ENCODE results near the gene GPR132. TPM values are rescaled to one million over a fixed set of nuclear protein-coding genes. Genes with fewer than 3 reads are reported as not detected.

Gene GPR132
- total RNA-seq, 2 donors from 2014 or later = 43.4 to 47.1 TPM

- peak overlapping the region; percentile 93 for H3K27ac Mint-ChIP-seq
- H3K36me3 Mint-ChIP-seq (ENCODE audit: low read depth) = no peaks in the 10 kb centered on the region
- DNase-seq (peak; percentile 54 to 60 (median 59)), ATAC-seq (peak; percentile 44)
- no peaks in the 10 kb centered on the region for H3K27me3 Mint-ChIP-seq
- peaks cover 45% of the 10 kb centered on the region for H3K4me1 Mint-ChIP-seq
- no peaks in the 10 kb centered on the region for H3K9me3 ChIP-seq (ENCODE audit: control insufficient read depth, low read length, poor library complexity, severe bottlenecking)
- H3K4me3 Mint-ChIP-seq = peak overlapping the region; percentile 91
Measured at GRCh38 chr14:105019861-105020814, 45.1 kb downstream of the GPR132 start.

GRCh38 chr14:105018414-105018813 lies 46.8 kb downstream of the GPR132 start:
- Mint-ChIP-seq H3K4me3 (peak overlapping the region; percentile 91), H3K27me3 (no peaks in the 10 kb centered on the region), H3K36me3 (ENCODE audit: low read depth) (no peaks in the 10 kb centered on the region), H3K27ac (peak overlapping the region; percentile 93), H3K4me1 (peaks cover 58% of the 10 kb centered on the region)
- DNase-seq (no peak), ATAC-seq (no peak)
- H3K9me3 ChIP-seq (ENCODE audit: control insufficient read depth, low read length, poor library complexity, severe bottlenecking) = no peaks in the 10 kb centered on the region

- ATAC-seq (no peak), DNase-seq (no peak)
- H3K4me1 Mint-ChIP-seq = peaks cover 56% of the 10 kb centered on the region
- no peaks in the 10 kb centered on the region for H3K36me3 Mint-ChIP-seq (ENCODE audit: low read depth)
- peak overlapping the region; percentile 71 for H3K4me3 Mint-ChIP-seq
- H3K27me3 Mint-ChIP-seq = no peaks in the 10 kb centered on the region
- H3K9me3 ChIP-seq (ENCODE audit: control insufficient read depth, low read length, poor library complexity, severe bottlenecking) = no peaks in the 10 kb centered on the region
- peak overlapping the region; percentile 93 for H3K27ac Mint-ChIP-seq
Measured at GRCh38 chr14:105015905-105016304, 49.3 kb downstream of the GPR132 start.

- peak overlapping the region; percentile 71 for H3K4me3 Mint-ChIP-seq
- ATAC-seq = no peak
Measured at GRCh38 chr14:105015242-105015641, 50.0 kb downstream of the GPR132 start.

GRCh38 chr14:105014631-105015030 lies 50.6 kb downstream of the GPR132 start:
- Mint-ChIP-seq H3K4me1 (peaks cover 51% of the 10 kb centered on the region), H3K36me3 (ENCODE audit: low read depth) (no peaks in the 10 kb centered on the region), H3K27me3 (no peaks in the 10 kb centered on the region), H3K4me3 (peak overlapping the region; percentile 73), H3K27ac (peak overlapping the region; percentile 93)
- H3K9me3 ChIP-seq (ENCODE audit: control insufficient read depth, low read length, poor library complexity, severe bottlenecking) = no peaks in the 10 kb centered on the region
- DNase-seq (no peak), ATAC-seq (no peak)

More at GRCh38 chr14:105015242-105015641, 50.0 kb downstream of the GPR132 start:
- Mint-ChIP-seq H3K4me1 (peaks cover 55% of the 10 kb centered on the region), H3K36me3 (ENCODE audit: low read depth) (no peaks in the 10 kb centered on the region), H3K27ac (peak overlapping the region; percentile 93), H3K27me3 (no peaks in the 10 kb centered on the region)
- no peak for DNase-seq
- H3K9me3 ChIP-seq (ENCODE audit: control insufficient read depth, low read length, poor library complexity, severe bottlenecking) = no peaks in the 10 kb centered on the region

- Mint-ChIP-seq H3K27me3 (no peaks in the 10 kb centered on the region), H3K27ac (peak overlapping the region; percentile 93), H3K36me3 (ENCODE audit: low read depth) (no peaks in the 10 kb centered on the region), H3K4me1 (peaks cover 47% of the 10 kb centered on the region), H3K4me3 (peak overlapping the region; percentile 73)
- no peaks in the 10 kb centered on the region for H3K9me3 ChIP-seq (ENCODE audit: control insufficient read depth, low read length, poor library complexity, severe bottlenecking)
- DNase-seq (no peak), ATAC-seq (no peak)
Measured at GRCh38 chr14:105014032-105014431, 51.2 kb downstream of the GPR132 start.

- no peaks in the 10 kb centered on the region for H3K9me3 ChIP-seq (ENCODE audit: control insufficient read depth, low read length, poor library complexity, severe bottlenecking)
- DNase-seq (no peak), ATAC-seq (no peak)
- Mint-ChIP-seq H3K4me3 (peak overlapping the region; percentile 21), H3K27me3 (no peaks in the 10 kb centered on the region), H3K27ac (peak overlapping the region; percentile 93), H3K36me3 (ENCODE audit: low read depth) (no peaks in the 10 kb centered on the region), H3K4me1 (peaks cover 45% of the 10 kb centered on the region)
Measured at GRCh38 chr14:105013150-105013785, 52.0 kb downstream of the GPR132 start.

GRCh38 chr14:105012171-105012985 lies 52.9 kb downstream of the GPR132 start:
- Mint-ChIP-seq H3K4me3 (no peak overlapping the region), H3K36me3 (ENCODE audit: low read depth) (no peaks in the 10 kb centered on the region), H3K27ac (peak overlapping the region; percentile 53), H3K4me1 (peaks cover 40% of the 10 kb centered on the region), H3K27me3 (no peaks in the 10 kb centered on the region)
- ATAC-seq = no peak
- no peak for DNase-seq
- no peaks in the 10 kb centered on the region for H3K9me3 ChIP-seq (ENCODE audit: control insufficient read depth, low read length, poor library complexity, severe bottlenecking)

GRCh38 chr14:105011312-105011990 lies 53.8 kb downstream of the GPR132 start:
- Mint-ChIP-seq H3K27ac (peak overlapping the region; percentile 53), H3K4me3 (no peak overlapping the region), H3K4me1 (peaks cover 31% of the 10 kb centered on the region), H3K36me3 (ENCODE audit: low read depth) (no peaks in the 10 kb centered on the region), H3K27me3 (no peaks in the 10 kb centered on the region)
- ATAC-seq = no peak
- H3K9me3 ChIP-seq (ENCODE audit: control insufficient read depth, low read length, poor library complexity, severe bottlenecking) = no peaks in the 10 kb centered on the region
- no peak for DNase-seq

GRCh38 chr14:105010891-105011291 lies 54.3 kb downstream of the GPR132 start:
- Mint-ChIP-seq H3K27ac (no peak overlapping the region), H3K27me3 (no peaks in the 10 kb centered on the region), H3K4me3 (no peak overlapping the region), H3K4me1 (peaks cover 26% of the 10 kb centered on the region), H3K36me3 (ENCODE audit: low read depth) (no peaks in the 10 kb centered on the region)
- no peak for ATAC-seq
- no peak for DNase-seq
- H3K9me3 ChIP-seq (ENCODE audit: control insufficient read depth, low read length, poor library complexity, severe bottlenecking) = no peaks in the 10 kb centered on the region

- Mint-ChIP-seq H3K4me1 (peaks cover 20% of the 10 kb centered on the region), H3K27ac (no peak overlapping the region)
Measured at GRCh38 chr14:105010106-105010505, 55.1 kb downstream of the GPR132 start.

GRCh38 chr14:105007593-105008264 lies 57.5 kb downstream of the GPR132 start:
- DNase-seq (no peak), ATAC-seq (no peak)
- Mint-ChIP-seq H3K36me3 (ENCODE audit: low read depth) (no peaks in the 10 kb centered on the region), H3K4me3 (no peak overlapping the region), H3K27me3 (no peaks in the 10 kb centered on the region), H3K27ac (no peak overlapping the region), H3K4me1 (peaks cover 2% of the 10 kb centered on the region)
- H3K9me3 ChIP-seq (ENCODE audit: control insufficient read depth, low read length, poor library complexity, severe bottlenecking) = no peaks in the 10 kb centered on the region

More at GRCh38 chr14:105010106-105010505, 55.1 kb downstream of the GPR132 start:
- H3K4me3 Mint-ChIP-seq = no peak overlapping the region
- DNase-seq (no peak), ATAC-seq (no peak)
- no peaks in the 10 kb centered on the region for H3K9me3 ChIP-seq (ENCODE audit: control insufficient read depth, low read length, poor library complexity, severe bottlenecking)
- H3K27me3 Mint-ChIP-seq = no peaks in the 10 kb centered on the region
- no peaks in the 10 kb centered on the region for H3K36me3 Mint-ChIP-seq (ENCODE audit: low read depth)

Measured in T-helper 17 cell (primary cell).